Measurements from ENCODE around the gene ABCA1.
"Not testable (repeated sequence)": the region's sequence is repeated elsewhere in the genome, so short reads cannot be mapped to it uniquely, and the experiment has no call there.

The ABCA1 gene

GRCh38 chr9:104950838-104951237, 22.9 kb upstream of the ABCA1 start:
- peak; percentile 72 for DNase-seq (ENCODE audit: low read depth)

- peak; percentile 58 for DNase-seq (ENCODE audit: low read depth)
These were observed 20.3 kb upstream of the ABCA1 start for GRCh38 chr9:104948277-104948676.

GRCh38 chr9:104944871-104945270, 16.9 kb upstream of the ABCA1 start:
- DNase-seq (ENCODE audit: low read depth) = no peak

- peak; percentile 27 for DNase-seq (ENCODE audit: low read depth)
These were observed 16.4 kb upstream of the ABCA1 start for GRCh38 chr9:104944356-104944755.

GRCh38 chr9:104941597-104941996, 13.6 kb upstream of the ABCA1 start:
- no peak for DNase-seq (ENCODE audit: low read depth)

GRCh38 chr9:104936291-104936690, 8.3 kb upstream of the ABCA1 start:
- DNase-seq (ENCODE audit: low read depth) = no peak

- not testable (repeated sequence) for DNase-seq (ENCODE audit: low read depth)
These were observed 7.5 kb upstream of the ABCA1 start for GRCh38 chr9:104935501-104935810.

- no peak for DNase-seq (ENCODE audit: low read depth)
These were observed 6.9 kb upstream of the ABCA1 start for GRCh38 chr9:104934691-104935500.

- not testable (repeated sequence) for DNase-seq (ENCODE audit: low read depth)
These were observed 5.1 kb upstream of the ABCA1 start for GRCh38 chr9:104933091-104933490.

- DNase-seq (ENCODE audit: low read depth) = no peak
These were observed 3.3 kb upstream of the ABCA1 start for GRCh38 chr9:104931256-104931655.

- DNase-seq (ENCODE audit: low read depth) = peak; percentile 68
These were observed 591 bp downstream of the ABCA1 start for GRCh38 chr9:104927216-104927911.

- DNase-seq (ENCODE audit: low read depth) = no peak
These were observed 4.2 kb downstream of the ABCA1 start for GRCh38 chr9:104923740-104924139.

- DNase-seq (ENCODE audit: low read depth) = no peak
These were observed 4.7 kb downstream of the ABCA1 start for GRCh38 chr9:104923289-104923688.

- not testable (repeated sequence) for DNase-seq (ENCODE audit: low read depth)
These were observed 5.2 kb downstream of the ABCA1 start for GRCh38 chr9:104922748-104923147.

- DNase-seq (ENCODE audit: low read depth) = no peak
These were observed 6.8 kb downstream of the ABCA1 start for GRCh38 chr9:104921067-104921741.

GRCh38 chr9:104915753-104916152, 12.2 kb downstream of the ABCA1 start:
- no peak for DNase-seq (ENCODE audit: low read depth)

- no peak for DNase-seq (ENCODE audit: low read depth)
These were observed 12.9 kb downstream of the ABCA1 start for GRCh38 chr9:104915049-104915448.

- no peak for DNase-seq (ENCODE audit: low read depth)
These were observed 13.5 kb downstream of the ABCA1 start for GRCh38 chr9:104914466-104914865.

- DNase-seq (ENCODE audit: low read depth) = no peak
These were observed 15.3 kb downstream of the ABCA1 start for GRCh38 chr9:104912606-104913005.

GRCh38 chr9:104911032-104911607, 16.8 kb downstream of the ABCA1 start:
- DNase-seq (ENCODE audit: low read depth) = peak; percentile 73

- DNase-seq (ENCODE audit: low read depth) = peak; percentile 90
These were observed 20.5 kb downstream of the ABCA1 start for GRCh38 chr9:104907278-104907951.

All from ELR (cell line).